H9 (cell line): Measurements from ENCODE around the gene VOPP1. TPM values are rescaled to one million over a fixed set of nuclear protein-coding genes. Genes with fewer than 3 reads are reported as not detected.

ENCODE experiments used
- DNase-seq: peaks from one replicate; pipeline ENCODE4 v3.0.0-alpha.2; 2017
- H2AFZ ChIP-seq: one replicate; pipeline ENCODE4 v1.6.1; 2013; ENCODE audit warnings: mild to moderate bottlenecking, low read length, control low read depth, moderate library complexity
- H2AK5ac ChIP-seq: 2 replicates; pipeline ENCODE4 v1.6.1; 2013; ENCODE audit warnings: low read length, control low read depth, mixed read lengths; ENCODE audit not compliant: insufficient read length
- H2BK120ac ChIP-seq: one replicate; pipeline ENCODE4 v1.6.1; 2013; ENCODE audit warnings: low read depth, mild to moderate bottlenecking, low read length, control low read depth, inconsistent platforms; ENCODE audit not compliant: poor library complexity, severe bottlenecking
- H2BK12ac ChIP-seq: 2 replicates; pipeline ENCODE4 v1.6.1; 2013; ENCODE audit warnings: low read length, control low read depth, mixed read lengths, low read depth; ENCODE audit not compliant: insufficient read length
- H2BK15ac ChIP-seq: 2 replicates; pipeline ENCODE4 v1.6.1; 2013; ENCODE audit warnings: low read depth, low read length, control low read depth
- H2BK20ac ChIP-seq: one replicate; pipeline ENCODE4 v1.6.1; 2013; ENCODE audit warnings: low read depth, mild to moderate bottlenecking, low read length, control low read depth, inconsistent platforms; ENCODE audit not compliant: poor library complexity, severe bottlenecking
- H2BK5ac ChIP-seq: 2 replicates; pipeline ENCODE4 v1.6.1; 2013; ENCODE audit warnings: low read length, control low read depth, mixed read lengths; ENCODE audit not compliant: insufficient read length
- H3K14ac ChIP-seq: 2 replicates; pipeline ENCODE4 v1.6.1; 2013; ENCODE audit warnings: low read length, control low read depth; ENCODE audit not compliant: insufficient read depth
- H3K18ac ChIP-seq: 2 replicates; pipeline ENCODE4 v1.6.1; 2013; ENCODE audit warnings: low read depth, mild to moderate bottlenecking, mixed read lengths, low read length, control low read depth; ENCODE audit not compliant: insufficient read length
- H3K23ac ChIP-seq: 2 replicates; pipeline ENCODE4 v1.6.1; 2013; ENCODE audit warnings: low read length, control low read depth, mixed read lengths, low read depth; ENCODE audit not compliant: insufficient read length
- H3K23me2 ChIP-seq: 2 replicates; pipeline ENCODE4 v1.6.1; 2013; ENCODE audit warnings: low read depth, mild to moderate bottlenecking, mixed read lengths, low read length, control low read depth; ENCODE audit not compliant: insufficient read length, poor library complexity, severe bottlenecking
- H3K27ac ChIP-seq: 2 replicates; pipeline ENCODE4 v1.5.1; 2013; ENCODE audit warnings: low read length, control low read depth, mixed read lengths, low read depth; ENCODE audit not compliant: insufficient read length
- H3K27me3 ChIP-seq: 2 replicates; pipeline ENCODE4 v1.6.1; 2013; ENCODE audit warnings: low read length, control low read depth, inconsistent platforms; ENCODE audit not compliant: insufficient read depth
- H3K4ac ChIP-seq: 2 replicates; pipeline ENCODE4 v1.6.1; 2013; ENCODE audit warnings: low read depth, mild to moderate bottlenecking, control low read depth, inconsistent platforms, low read length, moderate library complexity
- H3K4me1 ChIP-seq: 2 replicates; pipeline ENCODE4 v1.6.1; 2013; ENCODE audit warnings: low read length, control low read depth, inconsistent platforms; ENCODE audit not compliant: insufficient read depth
- H3K4me2 ChIP-seq: 2 replicates; pipeline ENCODE4 v1.6.1; 2013; ENCODE audit warnings: low read length, control low read depth, mixed read lengths; ENCODE audit not compliant: insufficient read length, insufficient read depth
- H3K56ac ChIP-seq: 2 replicates; pipeline ENCODE4 v1.6.1; 2013; ENCODE audit warnings: low read depth, mild to moderate bottlenecking, mixed read lengths, low read length, control low read depth; ENCODE audit not compliant: insufficient read length
- H3K79me1 ChIP-seq: 2 replicates; pipeline ENCODE4 v1.6.1; 2013; ENCODE audit warnings: low read depth, mild to moderate bottlenecking, moderate library complexity, low read length, control low read depth, inconsistent platforms; ENCODE audit not compliant: insufficient read depth, poor library complexity, severe bottlenecking
- H3K79me2 ChIP-seq: 2 replicates; pipeline ENCODE4 v1.6.1; 2013; ENCODE audit warnings: low read length, control low read depth, inconsistent platforms; ENCODE audit not compliant: insufficient read depth
- H3K9ac ChIP-seq: 2 replicates; pipeline ENCODE4 v1.6.1; 2013; ENCODE audit warnings: low read length, control low read depth, mixed read lengths; ENCODE audit not compliant: insufficient read length; ENCODE audit errors: extremely low read depth
- H3K9me3 ChIP-seq: one replicate; pipeline ENCODE4 v1.6.1; 2013; ENCODE audit warnings: low read depth, low read length, inconsistent platforms; ENCODE audit not compliant: control insufficient read depth
- H3T11ph ChIP-seq: one replicate; pipeline ENCODE4 v1.6.1; 2013; ENCODE audit warnings: mild to moderate bottlenecking, low read length, control low read depth, inconsistent platforms
- H4K20me1 ChIP-seq: one replicate; pipeline ENCODE4 v1.6.1; 2013; ENCODE audit not compliant: control insufficient read depth, insufficient read length, insufficient read depth
- H4K5ac ChIP-seq: 2 replicates; pipeline ENCODE4 v1.6.1; 2013; ENCODE audit warnings: low read depth, mild to moderate bottlenecking, mixed read lengths, low read length, control low read depth; ENCODE audit not compliant: insufficient read length
- H4K8ac ChIP-seq: replicated peaks from 2 replicates; pipeline ENCODE4 v1.6.1; 2013; ENCODE audit warnings: low read length, control low read depth, mixed read lengths, low read depth; ENCODE audit not compliant: insufficient read length
- H4K91ac ChIP-seq: 2 replicates; pipeline ENCODE4 v1.6.1; 2013; ENCODE audit warnings: low read depth, mild to moderate bottlenecking, moderate library complexity, mixed read lengths, low read length, control low read depth; ENCODE audit not compliant: insufficient read length
- H3K27ac Mint-ChIP-seq, 3 experiments: 2 replicates in 2 of 3; 3 replicates in 1 of 3; pipeline ENCODE4 v1.8.0; 2020 to 2021; ENCODE audit warnings: mixed read lengths in 3 of 3, mild to moderate bottlenecking in 1 of 3, moderate library complexity in 1 of 3
- H3K27me3 Mint-ChIP-seq: 2 replicates; pipeline ENCODE4 v1.8.0; 2021; ENCODE audit warnings: low read depth, mild to moderate bottlenecking, moderate library complexity, mixed read lengths
- H3K36me3 Mint-ChIP-seq, 3 experiments: 2 replicates in 2 of 3; 3 replicates in 1 of 3; pipeline ENCODE4 v1.8.0; 2020 to 2021; ENCODE audit warnings: low read depth in 3 of 3, mixed read lengths in 3 of 3; ENCODE audit not compliant: insufficient read depth in 1 of 3
- H3K4me1 Mint-ChIP-seq, 2 experiments: 2 replicates each; pipeline ENCODE4 v1.8.0; 2020; ENCODE audit warnings: mixed read lengths in 2 of 2
- H3K4me3 Mint-ChIP-seq, 2 experiments: 2 replicates in 1 of 2; 3 replicates in 1 of 2; pipeline ENCODE4 v1.8.0; 2020 to 2021; ENCODE audit warnings: mild to moderate bottlenecking in 2 of 2, mixed read lengths in 2 of 2, moderate library complexity in 1 of 2
- H3K9me3 Mint-ChIP-seq, 2 experiments: 2 replicates in 1 of 2; 3 replicates in 1 of 2; pipeline ENCODE4 v1.8.0; 2020; ENCODE audit warnings: mild to moderate bottlenecking in 2 of 2, mixed read lengths in 2 of 2, moderate library complexity in 1 of 2
- WGBS: extraction: QIAGEN DNeasy Blood & Tissue Kit; methylation state at CpG from one replicate; pipeline ENCODE4 v1.1.7; 2013; ENCODE audit warnings: missing lambda C conversion rate, low lambda C conversion rate, mixed read lengths; ENCODE audit not compliant: insufficient read length; ENCODE audit errors: extremely low coverage; 5-methylcytosine and 5-hydroxymethylcytosine counted together
- total RNA-seq: library from RNA; stranded (reverse); gene quantifications from 2 replicates; pipeline ENCODE4 v1.2.1, GENCODE V29; 2021
- TF ChIP-seq, protein P1 (sequence below): fragments of 200-600 bp; sonication (generic); conservative IDR thresholded peaks from 3 replicates; pipeline ENCODE4 v1.8.0; 2021; ENCODE audit warnings: antibody characterized with exemption, mild to moderate bottlenecking

Gene VOPP1
- total RNA-seq, 1 experiment from 2014 or later: 55.7 TPM

DNA sequence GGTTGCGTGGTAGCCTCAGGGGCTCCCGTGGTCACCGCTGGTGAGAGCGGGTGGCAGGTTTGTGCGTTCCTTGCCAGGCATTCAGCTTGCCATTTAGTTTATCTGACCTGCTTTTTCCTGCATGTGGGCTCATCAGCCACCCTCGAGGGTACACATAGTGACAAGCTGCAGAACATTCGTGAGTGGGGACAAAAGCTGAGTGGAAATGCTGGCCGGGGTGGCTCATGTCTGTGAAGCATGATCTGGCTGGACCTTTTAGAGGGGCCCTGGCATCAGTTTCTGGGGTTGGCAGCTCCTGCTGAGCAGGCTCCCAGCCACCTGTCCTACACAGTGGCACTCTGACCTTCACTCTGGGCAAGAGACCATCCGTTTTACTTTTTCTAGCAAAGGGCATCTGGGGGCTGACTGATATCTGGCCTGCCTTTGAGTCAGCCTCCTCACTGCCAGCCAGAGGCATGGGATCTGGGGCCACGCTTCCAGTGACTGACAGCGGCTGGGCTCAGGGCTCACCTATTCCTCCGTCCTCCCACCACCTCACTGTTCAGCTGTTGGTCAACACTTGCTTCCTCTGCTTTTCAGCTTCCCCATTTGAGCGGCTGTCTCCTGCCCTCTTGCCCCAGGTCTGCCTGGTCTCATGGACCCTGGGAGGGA is 132.1 kb downstream of the VOPP1 start:
- Histone ChIP-seq H4K20me1 (no peaks in the 10 kb centered on the region), H2BK20ac (no peak overlapping the region), H3K4me1 (no peaks in the 10 kb centered on the region), H2BK120ac (no peak overlapping the region), H2AK5ac (no peak overlapping the region), H4K8ac (no peak overlapping the region), H3K79me2 (no peaks in the 10 kb centered on the region), H3K23me2 (no peaks in the 10 kb centered on the region), H3K79me1 (no peaks in the 10 kb centered on the region), H3K56ac (no peak overlapping the region), H3T11ph (no peak overlapping the region), H3K9me3 (no peaks in the 10 kb centered on the region), H3K4ac (no peak overlapping the region), H3K4me2 (no peak overlapping the region), H3K18ac (no peak overlapping the region), H3K14ac (no peak overlapping the region), H2AFZ (no peak overlapping the region), H3K27me3 (no peaks in the 10 kb centered on the region), H3K27ac (no peak overlapping the region), H3K23ac (no peak overlapping the region), H2BK15ac (no peak overlapping the region), H2BK5ac (no peak overlapping the region), H3K9ac (no peak overlapping the region), H2BK12ac (no peak overlapping the region), H4K5ac (no peak overlapping the region), H4K91ac (no peak overlapping the region)
- Mint-ChIP-seq H3K27ac (peak overlapping the region in 1 of 3 experiments; percentile 50; a peak in 1 of 7 replicates), H3K4me1 (peaks cover 6 to 7% of the 10 kb centered on the region in 2 experiments; a peak in 3 of 4 replicates), H3K9me3 (no peaks in the 10 kb centered on the region), H3K27me3 (peaks cover 3% of the 10 kb centered on the region; the same call in 1 of the 2 replicates), H3K36me3 (no peaks in the 10 kb centered on the region), H3K4me3 (no peak overlapping the region)
- TF ChIP-seq, protein P1, sequence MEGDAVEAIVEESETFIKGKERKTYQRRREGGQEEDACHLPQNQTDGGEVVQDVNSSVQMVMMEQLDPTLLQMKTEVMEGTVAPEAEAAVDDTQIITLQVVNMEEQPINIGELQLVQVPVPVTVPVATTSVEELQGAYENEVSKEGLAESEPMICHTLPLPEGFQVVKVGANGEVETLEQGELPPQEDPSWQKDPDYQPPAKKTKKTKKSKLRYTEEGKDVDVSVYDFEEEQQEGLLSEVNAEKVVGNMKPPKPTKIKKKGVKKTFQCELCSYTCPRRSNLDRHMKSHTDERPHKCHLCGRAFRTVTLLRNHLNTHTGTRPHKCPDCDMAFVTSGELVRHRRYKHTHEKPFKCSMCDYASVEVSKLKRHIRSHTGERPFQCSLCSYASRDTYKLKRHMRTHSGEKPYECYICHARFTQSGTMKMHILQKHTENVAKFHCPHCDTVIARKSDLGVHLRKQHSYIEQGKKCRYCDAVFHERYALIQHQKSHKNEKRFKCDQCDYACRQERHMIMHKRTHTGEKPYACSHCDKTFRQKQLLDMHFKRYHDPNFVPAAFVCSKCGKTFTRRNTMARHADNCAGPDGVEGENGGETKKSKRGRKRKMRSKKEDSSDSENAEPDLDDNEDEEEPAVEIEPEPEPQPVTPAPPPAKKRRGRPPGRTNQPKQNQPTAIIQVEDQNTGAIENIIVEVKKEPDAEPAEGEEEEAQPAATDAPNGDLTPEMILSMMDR: no peak
- WGBS: no CpG with 5 or more reads among the region's 13 CpGs
- no peak for DNase-seq
